H9 (cell line): Measurements from ENCODE around the gene CFAP99. TPM values are rescaled to one million over a fixed set of nuclear protein-coding genes. Genes with fewer than 3 reads are reported as not detected.

ENCODE experiments used
- DNase-seq: peaks from one replicate; pipeline ENCODE4 v3.0.0-alpha.2; 2017
- H2AFZ ChIP-seq: one replicate; pipeline ENCODE4 v1.6.1; 2013; ENCODE audit warnings: mild to moderate bottlenecking, low read length, control low read depth, moderate library complexity
- H2AK5ac ChIP-seq: 2 replicates; pipeline ENCODE4 v1.6.1; 2013; ENCODE audit warnings: low read length, control low read depth, mixed read lengths; ENCODE audit not compliant: insufficient read length
- H2BK120ac ChIP-seq: one replicate; pipeline ENCODE4 v1.6.1; 2013; ENCODE audit warnings: low read depth, mild to moderate bottlenecking, low read length, control low read depth, inconsistent platforms; ENCODE audit not compliant: poor library complexity, severe bottlenecking
- H2BK12ac ChIP-seq: 2 replicates; pipeline ENCODE4 v1.6.1; 2013; ENCODE audit warnings: low read length, control low read depth, mixed read lengths, low read depth; ENCODE audit not compliant: insufficient read length
- H2BK15ac ChIP-seq: 2 replicates; pipeline ENCODE4 v1.6.1; 2013; ENCODE audit warnings: low read depth, low read length, control low read depth
- H2BK20ac ChIP-seq: one replicate; pipeline ENCODE4 v1.6.1; 2013; ENCODE audit warnings: low read depth, mild to moderate bottlenecking, low read length, control low read depth, inconsistent platforms; ENCODE audit not compliant: poor library complexity, severe bottlenecking
- H2BK5ac ChIP-seq: 2 replicates; pipeline ENCODE4 v1.6.1; 2013; ENCODE audit warnings: low read length, control low read depth, mixed read lengths; ENCODE audit not compliant: insufficient read length
- H3K14ac ChIP-seq: 2 replicates; pipeline ENCODE4 v1.6.1; 2013; ENCODE audit warnings: low read length, control low read depth; ENCODE audit not compliant: insufficient read depth
- H3K18ac ChIP-seq: 2 replicates; pipeline ENCODE4 v1.6.1; 2013; ENCODE audit warnings: low read depth, mild to moderate bottlenecking, mixed read lengths, low read length, control low read depth; ENCODE audit not compliant: insufficient read length
- H3K23ac ChIP-seq: 2 replicates; pipeline ENCODE4 v1.6.1; 2013; ENCODE audit warnings: low read length, control low read depth, mixed read lengths, low read depth; ENCODE audit not compliant: insufficient read length
- H3K23me2 ChIP-seq: 2 replicates; pipeline ENCODE4 v1.6.1; 2013; ENCODE audit warnings: low read depth, mild to moderate bottlenecking, mixed read lengths, low read length, control low read depth; ENCODE audit not compliant: insufficient read length, poor library complexity, severe bottlenecking
- H3K27ac ChIP-seq: 2 replicates; pipeline ENCODE4 v1.5.1; 2013; ENCODE audit warnings: low read length, control low read depth, mixed read lengths, low read depth; ENCODE audit not compliant: insufficient read length
- H3K27me3 ChIP-seq: 2 replicates; pipeline ENCODE4 v1.6.1; 2013; ENCODE audit warnings: low read length, control low read depth, inconsistent platforms; ENCODE audit not compliant: insufficient read depth
- H3K4ac ChIP-seq: 2 replicates; pipeline ENCODE4 v1.6.1; 2013; ENCODE audit warnings: low read depth, mild to moderate bottlenecking, control low read depth, inconsistent platforms, low read length, moderate library complexity
- H3K4me1 ChIP-seq: 2 replicates; pipeline ENCODE4 v1.6.1; 2013; ENCODE audit warnings: low read length, control low read depth, inconsistent platforms; ENCODE audit not compliant: insufficient read depth
- H3K4me2 ChIP-seq: 2 replicates; pipeline ENCODE4 v1.6.1; 2013; ENCODE audit warnings: low read length, control low read depth, mixed read lengths; ENCODE audit not compliant: insufficient read length, insufficient read depth
- H3K56ac ChIP-seq: 2 replicates; pipeline ENCODE4 v1.6.1; 2013; ENCODE audit warnings: low read depth, mild to moderate bottlenecking, mixed read lengths, low read length, control low read depth; ENCODE audit not compliant: insufficient read length
- H3K79me1 ChIP-seq: 2 replicates; pipeline ENCODE4 v1.6.1; 2013; ENCODE audit warnings: low read depth, mild to moderate bottlenecking, moderate library complexity, low read length, control low read depth, inconsistent platforms; ENCODE audit not compliant: insufficient read depth, poor library complexity, severe bottlenecking
- H3K79me2 ChIP-seq: 2 replicates; pipeline ENCODE4 v1.6.1; 2013; ENCODE audit warnings: low read length, control low read depth, inconsistent platforms; ENCODE audit not compliant: insufficient read depth
- H3K9ac ChIP-seq: 2 replicates; pipeline ENCODE4 v1.6.1; 2013; ENCODE audit warnings: low read length, control low read depth, mixed read lengths; ENCODE audit not compliant: insufficient read length; ENCODE audit errors: extremely low read depth
- H3K9me3 ChIP-seq: one replicate; pipeline ENCODE4 v1.6.1; 2013; ENCODE audit warnings: low read depth, low read length, inconsistent platforms; ENCODE audit not compliant: control insufficient read depth
- H3T11ph ChIP-seq: one replicate; pipeline ENCODE4 v1.6.1; 2013; ENCODE audit warnings: mild to moderate bottlenecking, low read length, control low read depth, inconsistent platforms
- H4K20me1 ChIP-seq: one replicate; pipeline ENCODE4 v1.6.1; 2013; ENCODE audit not compliant: control insufficient read depth, insufficient read length, insufficient read depth
- H4K5ac ChIP-seq: 2 replicates; pipeline ENCODE4 v1.6.1; 2013; ENCODE audit warnings: low read depth, mild to moderate bottlenecking, mixed read lengths, low read length, control low read depth; ENCODE audit not compliant: insufficient read length
- H4K8ac ChIP-seq: replicated peaks from 2 replicates; pipeline ENCODE4 v1.6.1; 2013; ENCODE audit warnings: low read length, control low read depth, mixed read lengths, low read depth; ENCODE audit not compliant: insufficient read length
- H4K91ac ChIP-seq: 2 replicates; pipeline ENCODE4 v1.6.1; 2013; ENCODE audit warnings: low read depth, mild to moderate bottlenecking, moderate library complexity, mixed read lengths, low read length, control low read depth; ENCODE audit not compliant: insufficient read length
- H3K27ac Mint-ChIP-seq, 3 experiments: 2 replicates in 2 of 3; 3 replicates in 1 of 3; pipeline ENCODE4 v1.8.0; 2020 to 2021; ENCODE audit warnings: mixed read lengths in 3 of 3, mild to moderate bottlenecking in 1 of 3, moderate library complexity in 1 of 3
- H3K27me3 Mint-ChIP-seq: 2 replicates; pipeline ENCODE4 v1.8.0; 2021; ENCODE audit warnings: low read depth, mild to moderate bottlenecking, moderate library complexity, mixed read lengths
- H3K36me3 Mint-ChIP-seq, 3 experiments: 2 replicates in 2 of 3; 3 replicates in 1 of 3; pipeline ENCODE4 v1.8.0; 2020 to 2021; ENCODE audit warnings: low read depth in 3 of 3, mixed read lengths in 3 of 3; ENCODE audit not compliant: insufficient read depth in 1 of 3
- H3K4me1 Mint-ChIP-seq, 2 experiments: 2 replicates each; pipeline ENCODE4 v1.8.0; 2020; ENCODE audit warnings: mixed read lengths in 2 of 2
- H3K4me3 Mint-ChIP-seq, 2 experiments: 2 replicates in 1 of 2; 3 replicates in 1 of 2; pipeline ENCODE4 v1.8.0; 2020 to 2021; ENCODE audit warnings: mild to moderate bottlenecking in 2 of 2, mixed read lengths in 2 of 2, moderate library complexity in 1 of 2
- H3K9me3 Mint-ChIP-seq, 2 experiments: 2 replicates in 1 of 2; 3 replicates in 1 of 2; pipeline ENCODE4 v1.8.0; 2020; ENCODE audit warnings: mild to moderate bottlenecking in 2 of 2, mixed read lengths in 2 of 2, moderate library complexity in 1 of 2
- WGBS: extraction: QIAGEN DNeasy Blood & Tissue Kit; methylation state at CpG from one replicate; pipeline ENCODE4 v1.1.7; 2013; ENCODE audit warnings: missing lambda C conversion rate, low lambda C conversion rate, mixed read lengths; ENCODE audit not compliant: insufficient read length; ENCODE audit errors: extremely low coverage; 5-methylcytosine and 5-hydroxymethylcytosine counted together
- total RNA-seq: library from RNA; stranded (reverse); gene quantifications from 2 replicates; pipeline ENCODE4 v1.2.1, GENCODE V29; 2021
- TF ChIP-seq, protein P1 (sequence below): fragments of 200-600 bp; sonication (generic); conservative IDR thresholded peaks from 3 replicates; pipeline ENCODE4 v1.8.0; 2021; ENCODE audit warnings: antibody characterized with exemption, mild to moderate bottlenecking

The CFAP99 gene
- total RNA-seq, 1 experiment from 2014 or later = 0.35 TPM

GRCh38 chr4:2372488-2373030, 46.2 kb upstream of the CFAP99 start:
- DNase-seq = no peak
- Histone ChIP-seq H3T11ph (no peak overlapping the region), H3K27ac (no peak overlapping the region), H4K20me1 (no peaks in the 10 kb centered on the region), H2BK15ac (no peak overlapping the region), H3K27me3 (no peaks in the 10 kb centered on the region), H3K79me2 (no peaks in the 10 kb centered on the region), H3K18ac (no peak overlapping the region), H2BK120ac (no peak overlapping the region), H3K56ac (no peak overlapping the region), H3K4me1 (no peaks in the 10 kb centered on the region), H2AK5ac (no peak overlapping the region), H2BK20ac (no peak overlapping the region), H3K9me3 (no peaks in the 10 kb centered on the region), H3K4ac (no peak overlapping the region), H3K14ac (no peak overlapping the region; the same call in 1 of the 2 replicates), H3K23ac (no peak overlapping the region), H4K5ac (no peak overlapping the region), H4K91ac (no peak overlapping the region), H2BK12ac (no peak overlapping the region), H3K4me2 (no peak overlapping the region), H3K9ac (no peak overlapping the region), H3K23me2 (no peaks in the 10 kb centered on the region), H4K8ac (no peak overlapping the region), H2BK5ac (no peak overlapping the region), H3K79me1 (no peaks in the 10 kb centered on the region), H2AFZ (no peak overlapping the region)
- Mint-ChIP-seq H3K9me3 (peaks cover 14 to 17% of the 10 kb centered on the region in 2 experiments), H3K27me3 (peaks cover 12% of the 10 kb centered on the region), H3K4me3 (no peak overlapping the region), H3K4me1 (peaks cover 2% of the 10 kb centered on the region in 2 experiments; a peak in 2 of 4 replicates), H3K27ac (no peak overlapping the region), H3K36me3 (peaks cover 7 to 12% (median 8%) of the 10 kb centered on the region in 3 experiments)
- TF ChIP-seq, protein P1, sequence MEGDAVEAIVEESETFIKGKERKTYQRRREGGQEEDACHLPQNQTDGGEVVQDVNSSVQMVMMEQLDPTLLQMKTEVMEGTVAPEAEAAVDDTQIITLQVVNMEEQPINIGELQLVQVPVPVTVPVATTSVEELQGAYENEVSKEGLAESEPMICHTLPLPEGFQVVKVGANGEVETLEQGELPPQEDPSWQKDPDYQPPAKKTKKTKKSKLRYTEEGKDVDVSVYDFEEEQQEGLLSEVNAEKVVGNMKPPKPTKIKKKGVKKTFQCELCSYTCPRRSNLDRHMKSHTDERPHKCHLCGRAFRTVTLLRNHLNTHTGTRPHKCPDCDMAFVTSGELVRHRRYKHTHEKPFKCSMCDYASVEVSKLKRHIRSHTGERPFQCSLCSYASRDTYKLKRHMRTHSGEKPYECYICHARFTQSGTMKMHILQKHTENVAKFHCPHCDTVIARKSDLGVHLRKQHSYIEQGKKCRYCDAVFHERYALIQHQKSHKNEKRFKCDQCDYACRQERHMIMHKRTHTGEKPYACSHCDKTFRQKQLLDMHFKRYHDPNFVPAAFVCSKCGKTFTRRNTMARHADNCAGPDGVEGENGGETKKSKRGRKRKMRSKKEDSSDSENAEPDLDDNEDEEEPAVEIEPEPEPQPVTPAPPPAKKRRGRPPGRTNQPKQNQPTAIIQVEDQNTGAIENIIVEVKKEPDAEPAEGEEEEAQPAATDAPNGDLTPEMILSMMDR = no peak
- no CpG with 5 or more reads among the region's 14 CpGs for WGBS
